HG02610 (cell line): ENCODE data around the gene N4BP2L2.

Source experiments
- ATAC-seq: cut with Tn5 transposase; IDR thresholded peaks from one replicate; pipeline ENCODE4 v1.9.1; 2021; ENCODE audit warnings: mild to moderate bottlenecking, moderate library complexity; ENCODE audit not compliant: unreplicated experiment

The N4BP2L2 gene

DNA sequence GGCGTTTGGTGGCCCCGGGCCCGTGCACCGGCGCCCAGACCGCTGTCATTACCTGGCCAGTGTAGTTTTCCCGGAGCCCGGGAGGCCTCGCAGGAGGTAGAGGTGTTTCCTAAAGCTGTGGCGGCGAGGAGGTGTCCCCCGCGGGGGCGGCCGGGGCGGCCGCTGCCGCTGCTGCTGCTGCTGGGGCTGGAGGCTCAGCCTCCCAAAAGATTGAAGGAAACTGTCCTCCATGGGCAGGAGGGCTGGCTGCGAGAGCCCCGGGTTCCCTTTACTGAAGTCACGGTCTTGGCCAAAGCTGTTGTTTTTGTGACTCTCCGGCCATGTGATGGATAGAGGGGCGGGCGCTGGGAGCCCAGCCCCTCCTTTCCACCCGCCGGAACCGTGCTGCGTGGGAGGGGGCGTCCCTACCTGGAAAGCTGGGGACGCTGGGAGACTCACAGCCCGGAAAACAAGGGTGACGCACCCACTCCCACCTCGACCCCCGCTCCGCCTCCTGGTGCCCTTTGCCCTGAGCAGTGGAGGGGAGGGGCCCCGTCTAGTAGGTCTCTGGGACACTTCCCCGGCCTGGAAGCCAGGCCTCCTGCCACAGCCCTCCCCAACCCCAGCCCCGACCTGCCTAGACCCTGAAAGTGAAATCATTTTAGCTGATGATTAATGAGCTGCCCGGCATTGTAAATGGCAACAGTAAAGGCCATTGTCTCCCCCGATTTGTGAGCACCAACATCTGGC, 110.6 kb downstream of the N4BP2L2 start, which contains the start of gene N4BP2L1:
Gene N4BP2L1, minus strand, starts transcription at position 279 of the 729 bp plus-strand sequence. Its CDS starts 48 bp downstream, at position 231.
- peak; percentile 73 for ATAC-seq

DNA sequence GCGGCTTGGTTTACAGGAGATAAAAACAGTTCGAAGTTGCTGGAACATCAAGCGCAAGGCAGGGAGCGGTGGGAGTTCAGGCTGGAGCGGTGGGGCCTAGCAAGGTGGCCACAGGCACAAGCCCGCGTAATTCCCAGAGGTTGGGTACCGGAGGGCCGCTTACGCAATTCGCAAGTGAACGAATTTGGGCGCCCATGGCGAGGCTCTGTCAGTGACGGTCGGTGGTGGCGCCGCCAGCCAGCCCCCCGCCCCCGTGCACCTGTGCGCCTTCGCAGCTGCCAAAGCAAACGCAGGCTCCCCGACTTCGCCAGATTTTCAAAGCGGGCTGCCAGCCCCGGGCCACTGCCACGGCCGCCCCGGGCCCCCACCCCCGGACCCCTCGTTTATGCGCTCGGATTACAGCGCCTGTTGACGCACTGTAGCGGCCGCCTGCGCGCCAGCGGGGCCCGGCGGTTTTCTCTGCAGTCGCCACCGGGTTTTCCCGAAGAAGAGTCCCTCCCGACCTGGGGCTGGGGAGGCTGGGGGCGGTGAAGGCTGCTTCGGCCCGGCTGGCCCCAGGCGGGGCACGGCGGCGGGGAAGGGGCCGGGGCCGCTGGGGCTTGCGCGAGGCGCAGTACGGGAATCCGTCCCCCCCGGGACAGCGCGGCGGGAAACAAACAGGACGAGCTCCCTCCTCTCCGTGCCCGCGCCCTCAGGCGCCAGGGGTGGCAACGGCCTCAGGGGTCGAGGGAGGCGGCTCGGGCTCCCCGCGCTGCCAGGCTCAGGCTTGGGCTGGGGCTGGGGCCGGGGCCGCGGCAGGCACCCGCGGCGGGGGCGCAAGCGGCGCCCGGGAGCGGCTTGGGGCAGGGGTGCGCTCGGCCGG, 111.4 kb downstream of the N4BP2L2 start:
- ATAC-seq = peak; percentile 15

DNA sequence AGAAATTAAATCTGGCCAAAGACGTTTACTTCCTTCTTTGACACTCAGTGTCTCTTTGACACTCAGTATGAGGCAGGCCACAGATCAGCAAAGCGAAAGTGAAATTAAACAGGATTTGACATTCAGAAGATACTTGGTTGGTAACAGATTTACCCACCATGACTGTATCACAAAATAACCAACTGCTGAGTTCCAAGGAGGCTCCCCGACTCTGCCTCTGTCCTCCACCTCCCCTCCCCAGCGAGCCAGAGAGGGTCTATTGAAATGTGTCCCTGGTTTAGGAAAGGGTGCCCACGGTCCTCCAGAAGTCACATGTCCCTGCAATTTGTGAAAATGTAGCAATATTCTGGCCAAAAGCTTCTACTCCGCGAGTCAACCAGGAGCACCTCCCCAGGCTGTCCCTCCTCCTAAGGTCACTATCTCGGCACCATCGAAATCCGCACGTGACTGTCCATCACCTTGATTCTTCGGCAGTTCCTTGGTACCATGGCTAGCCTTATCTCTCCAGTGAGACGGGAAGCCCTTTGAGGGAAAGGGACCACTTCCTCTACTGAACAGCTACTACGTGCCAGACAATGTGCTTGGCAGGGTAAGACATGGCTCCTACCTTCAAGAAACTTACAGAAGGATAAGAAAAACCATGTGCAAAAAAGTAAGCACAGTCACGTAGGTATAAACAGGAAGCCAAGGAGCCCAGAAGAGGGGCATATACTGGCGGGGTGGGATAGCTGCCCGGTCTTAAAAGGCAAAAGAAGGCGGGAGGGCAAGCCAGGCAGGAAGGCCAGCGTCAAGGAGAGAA, 112.2 kb downstream of the N4BP2L2 start:
- peak; percentile 42 for ATAC-seq

DNA sequence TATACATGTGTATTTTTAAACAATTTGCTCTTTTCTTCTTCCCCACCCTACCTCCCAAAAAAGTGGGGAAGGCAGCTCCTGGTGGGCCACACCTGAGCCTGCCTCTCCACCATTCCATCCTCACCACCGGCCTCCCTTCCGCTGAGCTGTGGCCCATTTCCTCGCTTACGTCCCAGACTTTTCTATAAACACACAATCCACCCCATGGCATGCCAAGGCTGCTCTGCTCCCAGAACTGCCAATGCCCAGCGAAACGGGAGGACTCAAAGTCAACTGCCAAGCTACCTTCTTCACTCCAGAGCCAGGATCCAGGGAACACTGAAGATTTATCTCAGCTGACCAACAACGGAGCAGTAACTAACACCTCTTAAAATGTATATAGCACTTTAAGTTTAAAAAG, 113.4 kb downstream of the N4BP2L2 start:
- ATAC-seq = no peak

DNA sequence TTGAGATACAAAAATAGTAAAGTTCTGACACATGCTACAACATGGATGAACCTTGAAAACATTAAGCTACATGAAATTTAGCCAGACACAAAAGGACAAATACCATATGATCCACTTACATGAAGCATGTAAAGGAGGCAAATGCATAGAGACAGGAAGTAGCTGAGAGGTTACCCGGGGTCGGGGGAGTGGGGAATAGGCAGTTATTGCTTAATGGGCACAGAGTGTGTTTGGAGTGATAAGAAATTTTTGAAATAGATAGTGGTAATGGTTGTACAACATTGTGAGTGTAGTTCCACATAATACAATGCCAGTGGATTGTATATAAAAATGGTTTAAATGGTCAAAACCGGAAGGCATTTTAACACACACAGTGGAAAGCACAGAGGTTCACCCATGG, 115.0 kb downstream of the N4BP2L2 start:
- no peak for ATAC-seq

DNA sequence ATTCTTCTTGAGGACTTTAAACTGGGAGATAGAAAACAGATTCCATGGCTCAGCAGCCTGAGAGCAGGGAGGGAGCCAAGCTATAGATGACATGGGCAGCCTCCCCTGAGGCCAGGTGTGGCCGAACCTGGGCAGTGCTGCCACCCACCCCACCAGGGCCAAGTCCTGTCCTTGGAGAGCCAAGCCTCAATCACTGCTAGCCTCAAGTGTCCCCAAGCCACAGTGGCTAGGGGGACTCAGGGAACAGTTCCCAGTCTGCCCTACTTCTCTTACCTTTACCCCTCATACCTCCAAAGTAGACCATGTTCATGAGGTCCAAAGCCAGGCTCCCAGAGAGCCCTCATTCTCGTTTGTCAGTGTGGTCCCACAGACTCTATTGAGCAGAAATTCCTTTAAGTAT, 118.7 kb downstream of the N4BP2L2 start:
- ATAC-seq = no peak

DNA sequence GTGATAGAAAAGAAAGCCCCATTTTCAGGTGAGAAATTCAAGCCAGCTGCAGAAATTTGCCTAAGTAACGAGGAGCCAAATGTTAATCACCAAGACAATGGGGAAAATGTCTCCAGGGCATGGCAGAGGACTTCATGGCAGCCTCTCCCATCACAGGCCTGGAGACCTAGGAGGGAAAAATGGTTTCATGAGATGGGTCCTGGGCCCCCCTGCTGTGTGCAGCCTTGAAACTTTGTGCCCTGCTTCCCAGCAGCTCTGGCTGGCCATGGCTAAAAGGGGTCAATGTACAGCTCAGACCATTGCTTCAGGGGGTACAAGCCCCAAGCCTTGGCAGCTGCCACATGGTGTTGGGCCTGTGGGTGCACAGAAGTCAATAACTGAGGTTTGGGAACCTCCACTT, 120.6 kb downstream of the N4BP2L2 start:
- ATAC-seq = no peak

DNA sequence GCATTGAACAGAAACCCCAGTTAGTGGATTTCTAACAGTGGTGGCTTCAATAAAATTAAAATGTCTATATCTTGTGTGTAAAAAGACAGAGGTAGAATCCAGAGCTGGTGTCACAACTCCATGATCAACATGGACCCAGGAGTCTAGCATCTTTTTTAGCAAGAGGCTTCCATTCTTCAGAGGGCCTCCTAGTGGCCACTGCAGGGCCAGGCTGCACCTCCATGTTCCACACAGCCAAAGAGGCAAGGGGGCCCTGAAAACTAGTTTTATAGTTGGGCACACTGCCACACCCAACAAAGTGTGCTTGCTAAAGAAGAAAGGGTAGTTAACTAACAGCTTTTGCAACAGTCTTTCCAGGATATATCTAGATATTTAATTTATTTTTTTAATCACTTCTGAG, 123.6 kb downstream of the N4BP2L2 start:
- ATAC-seq = no peak

DNA sequence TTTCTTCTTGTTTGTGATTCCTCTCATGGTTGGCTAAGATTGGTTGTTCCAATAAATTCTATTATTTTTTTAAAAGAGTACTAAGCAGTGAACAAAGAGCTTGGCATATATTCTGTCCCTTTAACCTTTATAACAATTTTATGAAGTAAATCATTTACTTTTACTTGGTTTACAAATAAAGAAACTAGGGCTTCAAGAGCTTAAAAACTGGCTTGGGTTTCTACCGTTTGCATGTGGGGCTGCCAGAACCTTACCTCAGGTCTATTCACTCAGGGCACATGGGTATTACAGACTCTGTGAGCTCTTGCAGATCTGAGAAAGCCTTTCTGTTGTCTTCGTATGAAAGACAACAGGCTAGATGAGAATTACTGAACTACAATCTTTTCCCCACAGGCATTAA, 124.0 kb downstream of the N4BP2L2 start:
- no peak for ATAC-seq

DNA sequence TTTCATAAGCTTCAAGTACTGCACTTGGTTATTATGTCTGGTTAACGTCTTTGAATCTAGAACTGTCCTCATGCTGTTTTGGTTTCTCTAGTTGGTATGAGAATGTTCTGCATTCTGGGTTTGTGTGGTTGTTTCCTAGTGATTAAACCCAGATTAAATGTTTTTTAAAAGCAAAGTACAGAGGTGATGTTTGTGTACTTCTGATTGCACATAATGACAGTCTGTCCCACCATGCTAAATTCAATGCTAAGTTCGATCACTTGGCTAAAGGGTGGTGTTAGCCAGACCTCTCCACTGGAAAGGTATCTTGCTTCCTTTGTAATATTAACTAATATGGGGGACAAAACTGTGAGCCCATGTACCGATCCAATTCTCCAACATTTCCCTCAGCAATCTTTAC, 125.3 kb downstream of the N4BP2L2 start:
- ATAC-seq = no peak

DNA sequence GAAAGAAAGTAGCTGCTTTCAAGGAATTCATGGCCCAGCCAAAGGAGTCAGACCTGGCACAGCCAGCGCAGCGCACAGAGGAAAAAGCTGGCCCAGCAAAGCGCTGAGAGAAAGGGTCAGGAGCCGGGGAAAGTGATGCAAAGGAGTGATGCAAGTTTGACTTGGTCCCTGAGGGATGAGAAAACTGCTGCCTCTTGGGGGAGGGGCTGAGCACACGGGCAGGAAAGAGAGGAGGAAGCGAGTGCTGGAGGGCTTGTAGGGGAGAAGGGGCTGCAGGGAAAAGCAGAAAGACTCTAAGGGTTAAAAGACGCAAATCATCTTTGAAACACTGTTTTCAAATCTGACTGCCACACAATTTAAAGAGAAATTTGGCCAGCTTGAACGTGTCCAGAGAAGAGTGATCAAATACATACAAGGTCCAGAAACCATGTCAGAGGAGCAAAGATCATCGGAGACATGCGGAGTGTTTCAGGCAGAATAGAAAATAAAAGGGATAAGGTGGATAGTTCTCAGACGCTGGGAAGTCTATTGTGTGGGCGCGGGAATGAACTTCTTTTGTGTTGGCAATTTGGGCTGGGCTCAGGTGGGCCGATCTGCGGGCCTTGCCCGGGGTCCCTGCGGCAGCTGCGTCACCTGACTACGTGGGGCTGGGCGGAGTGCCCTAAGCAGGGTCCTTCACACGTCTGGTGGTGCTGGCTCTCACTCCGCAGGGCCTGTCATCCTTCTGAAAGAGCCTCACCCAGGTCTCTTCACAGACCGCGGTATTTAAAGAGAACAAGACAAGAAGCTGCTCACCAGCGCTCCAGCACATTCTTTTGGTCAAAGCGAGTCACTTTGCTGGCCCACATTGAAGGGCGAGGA, 128.8 kb downstream of the N4BP2L2 start:
- ATAC-seq = no peak

DNA sequence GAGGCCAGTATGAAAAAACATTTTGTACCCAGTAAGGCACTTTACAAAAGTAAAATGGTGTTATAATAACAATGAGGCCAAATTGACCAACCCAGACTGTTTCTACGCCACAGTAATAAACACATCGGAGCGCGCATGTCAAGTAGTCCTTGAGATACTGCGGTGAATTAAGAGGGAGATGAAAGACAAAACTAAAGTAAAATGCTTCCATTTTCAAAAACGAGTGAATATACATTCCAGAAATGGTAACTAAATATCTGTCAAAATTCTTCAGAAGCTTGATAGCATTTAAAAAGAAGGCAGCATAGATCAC, 129.6 kb downstream of the N4BP2L2 start:
- no peak for ATAC-seq

DNA sequence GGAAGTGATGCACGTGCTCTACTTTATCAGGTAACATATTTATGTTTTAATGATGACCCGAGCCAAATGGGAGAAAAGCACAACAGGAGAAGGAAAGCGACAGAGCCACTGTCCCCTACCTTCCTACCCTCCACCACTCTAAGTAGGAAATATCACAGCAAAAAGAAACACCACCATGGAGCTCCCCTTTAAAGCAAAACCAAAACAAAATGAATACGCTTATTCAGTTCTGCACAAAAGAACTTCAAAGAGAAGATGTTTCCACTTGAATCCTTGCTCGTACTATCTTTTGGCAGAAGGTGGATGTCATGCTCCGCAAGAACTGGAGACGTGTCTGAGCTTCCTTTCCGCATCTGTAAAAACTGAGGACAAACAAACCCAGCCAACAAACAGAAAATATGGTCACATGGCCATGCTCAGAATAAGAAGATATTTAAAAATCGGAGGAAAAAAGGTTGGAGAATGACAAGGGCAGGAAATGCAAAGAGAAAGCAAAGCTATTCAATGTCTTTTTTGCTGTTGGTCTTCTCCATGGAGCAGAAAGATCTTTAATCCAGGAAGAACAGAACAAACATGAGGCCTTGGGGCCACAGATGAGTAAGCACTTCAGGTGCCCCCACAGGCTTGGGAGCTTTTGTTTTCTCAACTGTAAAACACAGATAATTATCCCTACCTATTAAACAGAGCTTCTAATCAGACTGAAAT, 130.1 kb downstream of the N4BP2L2 start:
- no peak for ATAC-seq

DNA sequence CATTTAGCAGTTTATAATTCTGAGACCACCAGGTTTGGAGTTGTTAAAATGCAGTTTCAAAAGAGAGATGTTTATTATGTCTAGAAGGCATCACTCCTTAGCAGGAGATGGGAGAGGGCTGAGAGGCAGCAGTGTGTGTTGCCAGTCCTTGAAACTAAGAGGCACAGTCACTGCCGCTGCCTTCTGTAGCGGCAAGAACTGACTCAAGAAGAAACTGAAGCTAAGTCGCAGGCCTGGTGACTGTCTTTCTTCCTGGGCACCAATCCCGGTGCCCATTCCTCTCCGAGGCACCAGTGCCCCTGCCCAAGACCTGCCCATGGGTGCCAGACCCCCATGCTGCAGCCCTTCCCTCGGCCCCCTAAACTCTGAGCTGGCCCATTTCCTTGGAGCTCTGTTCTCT, 130.7 kb downstream of the N4BP2L2 start:
- ATAC-seq = no peak

DNA sequence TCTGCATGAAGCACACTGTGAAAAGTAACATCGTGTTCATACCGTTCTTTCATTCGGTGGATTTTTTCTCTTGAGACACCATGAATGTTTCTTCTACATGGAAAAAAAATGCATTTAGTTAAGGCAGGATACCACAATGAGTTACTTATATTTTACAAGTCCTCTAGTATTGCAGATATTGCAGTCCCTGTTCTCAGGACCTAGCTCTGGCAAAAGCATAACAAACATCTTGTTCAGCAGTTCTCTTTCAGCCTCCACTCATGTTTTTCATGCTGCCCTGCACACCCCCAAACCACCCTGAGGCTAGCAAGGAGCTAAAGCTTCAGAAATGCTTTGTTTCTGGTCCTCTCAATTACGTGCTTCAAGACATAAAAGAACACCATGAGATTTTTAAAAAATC, 135.5 kb downstream of the N4BP2L2 start:
- no peak for ATAC-seq

DNA sequence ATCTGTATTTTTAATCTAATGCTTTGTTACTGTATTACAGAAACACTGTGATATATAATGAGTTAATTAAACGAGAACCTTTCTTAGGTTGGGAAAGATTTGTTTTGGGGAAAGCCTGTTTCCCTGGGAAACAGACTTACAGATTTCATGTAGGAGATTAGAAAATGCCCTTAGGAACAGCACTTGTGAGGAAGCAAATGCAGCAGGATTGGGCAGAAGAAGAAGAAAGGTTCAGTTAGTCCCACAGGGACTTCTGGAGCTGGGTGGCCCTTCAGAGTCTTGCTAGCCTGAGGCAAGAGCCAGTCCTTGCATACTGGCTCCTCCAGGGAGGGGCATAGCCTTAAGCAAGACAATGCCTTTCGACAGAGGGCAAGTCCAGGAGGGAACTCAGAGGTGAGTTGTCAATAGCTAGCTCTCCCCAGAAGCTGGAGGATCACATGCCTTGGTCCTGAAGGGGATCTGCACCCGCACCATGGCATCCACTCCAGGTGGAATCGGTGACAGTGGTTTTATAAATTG, 147.4 kb downstream of the N4BP2L2 start:
- ATAC-seq = no peak

DNA sequence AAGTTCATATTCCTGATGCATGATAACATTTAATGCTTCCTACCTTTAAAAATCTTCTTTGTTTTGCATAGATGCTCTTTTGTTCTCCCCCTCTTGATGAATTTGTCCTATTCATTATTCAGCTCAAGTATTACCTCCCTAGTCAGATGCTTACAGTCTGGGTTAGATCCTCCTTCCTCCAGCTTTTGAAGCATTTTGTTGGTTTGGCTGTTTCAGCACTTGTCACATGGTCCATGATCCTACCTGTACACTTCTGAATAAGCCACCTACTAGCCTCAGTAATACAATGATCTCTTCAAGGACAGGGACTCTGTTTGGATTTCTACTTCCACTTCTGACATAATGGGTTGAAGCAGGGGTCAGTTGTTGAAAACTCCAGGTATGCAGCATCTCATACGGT, 148.1 kb downstream of the N4BP2L2 start:
- no peak for ATAC-seq

DNA sequence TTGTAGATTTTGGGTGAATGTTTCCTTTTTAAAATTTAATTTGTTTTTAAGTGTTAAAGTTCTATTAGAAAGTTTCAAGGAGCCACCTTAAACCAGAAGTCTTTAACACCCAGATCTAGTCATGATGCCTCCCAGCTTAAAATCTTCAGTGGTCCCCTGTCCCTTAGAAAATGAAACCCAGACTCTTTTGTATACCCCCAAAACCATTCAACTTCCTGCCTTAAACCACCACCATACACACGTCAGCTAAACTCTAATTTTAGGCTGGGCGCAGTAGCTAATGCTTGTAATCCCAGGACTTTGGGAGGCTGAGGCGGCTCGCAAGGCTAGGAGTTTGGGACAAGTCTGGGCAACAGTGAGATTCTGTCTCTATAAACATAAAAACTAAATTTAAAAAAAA, 148.5 kb downstream of the N4BP2L2 start:
- ATAC-seq = peak; percentile 75

DNA sequence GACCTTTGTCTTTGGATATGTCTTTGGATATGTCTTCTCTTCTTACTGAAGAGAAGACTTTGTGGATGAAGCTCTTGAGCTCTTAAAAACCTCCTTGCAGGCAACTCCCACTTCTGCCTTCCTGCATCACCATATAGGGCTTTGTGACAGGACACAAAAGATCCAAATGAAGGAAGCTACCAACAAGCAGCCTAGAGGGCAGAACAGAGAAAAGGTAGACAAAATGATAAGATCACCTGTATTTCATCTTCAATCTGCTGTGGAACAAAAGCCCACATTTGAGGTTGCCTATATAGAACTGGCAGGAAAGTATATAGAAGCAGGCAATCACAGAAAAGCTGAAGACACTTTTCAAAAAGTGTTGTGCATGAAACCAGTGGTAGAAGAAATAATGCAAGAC, 153.2 kb downstream of the N4BP2L2 start:
- no peak for ATAC-seq

DNA sequence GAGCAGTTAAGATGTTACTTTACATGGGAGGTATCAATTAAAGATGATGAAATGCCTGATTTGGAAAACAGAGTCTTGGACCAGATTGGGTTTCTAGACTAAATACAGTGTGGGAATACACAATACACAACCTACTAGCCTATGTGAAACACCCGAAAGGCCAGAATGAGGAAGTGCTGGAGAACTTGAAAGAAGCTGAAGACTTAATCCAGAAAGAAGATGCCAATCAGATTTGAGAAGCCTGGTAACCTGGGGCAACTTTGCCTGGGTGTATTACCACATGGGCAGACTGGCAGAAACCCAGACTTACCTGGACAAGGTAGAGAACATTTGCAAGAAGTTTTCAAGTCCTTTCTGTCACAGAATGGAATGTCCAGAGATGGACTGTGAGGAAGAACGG, 153.9 kb downstream of the N4BP2L2 start:
- no peak for ATAC-seq
